Uterine smooth muscle cell (primary cell): Measurements from ENCODE around the gene SLC34A2. TPM values are rescaled to one million over a fixed set of nuclear protein-coding genes. Genes with fewer than 3 reads are reported as not detected.

ENCODE experiments used
- total RNA-seq: library from RNA; depleted of rRNA; stranded (reverse); fragments of >200 nt; gene quantifications from 2 replicates; pipeline ENCODE4 v1.2.3, GENCODE V29; 2014

Gene SLC34A2, protein sequence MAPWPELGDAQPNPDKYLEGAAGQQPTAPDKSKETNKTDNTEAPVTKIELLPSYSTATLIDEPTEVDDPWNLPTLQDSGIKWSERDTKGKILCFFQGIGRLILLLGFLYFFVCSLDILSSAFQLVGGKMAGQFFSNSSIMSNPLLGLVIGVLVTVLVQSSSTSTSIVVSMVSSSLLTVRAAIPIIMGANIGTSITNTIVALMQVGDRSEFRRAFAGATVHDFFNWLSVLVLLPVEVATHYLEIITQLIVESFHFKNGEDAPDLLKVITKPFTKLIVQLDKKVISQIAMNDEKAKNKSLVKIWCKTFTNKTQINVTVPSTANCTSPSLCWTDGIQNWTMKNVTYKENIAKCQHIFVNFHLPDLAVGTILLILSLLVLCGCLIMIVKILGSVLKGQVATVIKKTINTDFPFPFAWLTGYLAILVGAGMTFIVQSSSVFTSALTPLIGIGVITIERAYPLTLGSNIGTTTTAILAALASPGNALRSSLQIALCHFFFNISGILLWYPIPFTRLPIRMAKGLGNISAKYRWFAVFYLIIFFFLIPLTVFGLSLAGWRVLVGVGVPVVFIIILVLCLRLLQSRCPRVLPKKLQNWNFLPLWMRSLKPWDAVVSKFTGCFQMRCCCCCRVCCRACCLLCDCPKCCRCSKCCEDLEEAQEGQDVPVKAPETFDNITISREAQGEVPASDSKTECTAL
- not detected in 2 replicates for total RNA-seq

GRCh38 chr4:25654971-25655963 is at the start of gene SLC34A2:
Gene SLC34A2, plus strand, starts transcription at chr4:25655851. Its CDS starts 6,650 bp downstream, at chr4:25662501.

Other genes with a start within 250 kb of the SLC34A2 start
- gene SEL1L3, start 207.1 kb downstream of the SLC34A2 start, total RNA-seq, result 26.6 and 40.1 TPM in 2 replicates